Activated CD8-positive, alpha-beta memory T cell treated with anti-CD3 and anti-CD28 coated beads, Interleukin-2, amount 10 ng/mL, durations not matched to agents 7 days and 5 days (primary cell): Measurements from ENCODE around the gene CENPS. TPM values are rescaled to one million over a fixed set of nuclear protein-coding genes. Genes with fewer than 3 reads are reported as not detected.
A peak's percentile ranks its signal among the peaks of the same experiment; 100 is the strongest.
"Not testable (repeated sequence)": the region's sequence is repeated elsewhere in the genome, so short reads cannot be mapped to it uniquely, and the experiment has no call there.

Experiments used
- ATAC-seq: fragments of 150-1000 bp; cut with Tn5 transposase; one replicate; pipeline ENCODE4 v1.10.0; 2021; ENCODE audit warnings: moderate library complexity
- CTCF ChIA-PET: fragments of 350-600 bp; sonication (Branson Sonifier 250); formaldehyde crosslinking; loops from one replicate; lab custom pipeline; 2021; ENCODE audit warnings: antibody characterized with exemption; lab: Charles Lee
- DNase-seq: peaks from one replicate; pipeline ENCODE4 v3.0.0-alpha.2; 2020
- H3K27ac Mint-ChIP-seq: one replicate; pipeline ENCODE4 v1.8.0; 2021; ENCODE audit warnings: mild to moderate bottlenecking, mixed read lengths
- H3K27me3 Mint-ChIP-seq: one replicate; pipeline ENCODE4 v1.8.0; 2021; ENCODE audit warnings: mixed read lengths
- H3K36me3 Mint-ChIP-seq: one replicate; pipeline ENCODE4 v1.8.0; 2021; ENCODE audit warnings: mild to moderate bottlenecking, mixed read lengths
- H3K4me1 Mint-ChIP-seq: one replicate; pipeline ENCODE4 v1.8.0; 2021; ENCODE audit warnings: mixed read lengths
- H3K4me3 Mint-ChIP-seq: one replicate; pipeline ENCODE4 v1.8.0; 2021; ENCODE audit warnings: mild to moderate bottlenecking, moderate library complexity, mixed read lengths
- H3K9me3 Mint-ChIP-seq: one replicate; pipeline ENCODE4 v1.8.0; 2022; ENCODE audit warnings: low read depth, mixed read lengths
- total RNA-seq, 2 experiments: library from RNA; stranded (reverse); gene quantifications; one replicate each; pipeline ENCODE4 v1.2.3, GENCODE V29; 2021

Gene CENPS
- total RNA-seq, 2 experiments from 2014 or later, result 14.8 to 18.6 TPM

DNA sequence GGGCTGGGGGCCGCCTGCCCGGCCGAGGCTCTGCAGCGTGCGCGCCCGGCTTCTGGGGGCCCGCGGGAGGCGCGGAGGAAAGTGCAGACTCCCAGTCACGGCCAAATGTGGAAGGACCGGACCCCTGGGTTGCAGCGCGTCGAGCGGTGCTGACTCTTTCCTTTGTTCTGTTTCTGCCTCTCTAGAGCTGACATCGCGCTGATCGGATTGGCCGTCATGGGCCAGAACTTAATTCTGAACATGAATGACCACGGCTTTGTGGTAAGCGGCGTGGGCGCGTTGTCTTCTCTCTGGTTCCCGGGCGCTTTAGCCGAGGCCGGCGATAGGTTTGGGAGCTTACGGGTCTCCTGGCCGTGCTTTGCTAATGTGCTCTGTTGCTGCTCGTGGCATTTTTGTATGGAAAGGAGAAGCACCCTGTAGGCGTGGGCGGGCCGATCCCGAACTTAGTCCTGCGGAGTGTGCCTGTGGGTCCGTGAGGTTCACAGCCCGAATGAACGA, 30.7 kb upstream of the CENPS start:
- Mint-ChIP-seq H3K9me3 (no peaks in the 10 kb centered on the region), H3K27ac (peak overlapping the region; percentile 61), H3K27me3 (no peaks in the 10 kb centered on the region), H3K36me3 (peaks cover 27% of the 10 kb centered on the region), H3K4me1 (peaks cover 31% of the 10 kb centered on the region), H3K4me3 (peak overlapping the region; percentile 78)
- ATAC-seq (no peak), DNase-seq (no peak)
- CTCF ChIA-PET, result interaction anchor here (0.8 to 4.7 kb wide), 6 partner anchors 22 to 190 kb away, joined by 3 to 20 read pairs (median 6); partner anchors contain the start of genes CENPS and KIF1B

DNA sequence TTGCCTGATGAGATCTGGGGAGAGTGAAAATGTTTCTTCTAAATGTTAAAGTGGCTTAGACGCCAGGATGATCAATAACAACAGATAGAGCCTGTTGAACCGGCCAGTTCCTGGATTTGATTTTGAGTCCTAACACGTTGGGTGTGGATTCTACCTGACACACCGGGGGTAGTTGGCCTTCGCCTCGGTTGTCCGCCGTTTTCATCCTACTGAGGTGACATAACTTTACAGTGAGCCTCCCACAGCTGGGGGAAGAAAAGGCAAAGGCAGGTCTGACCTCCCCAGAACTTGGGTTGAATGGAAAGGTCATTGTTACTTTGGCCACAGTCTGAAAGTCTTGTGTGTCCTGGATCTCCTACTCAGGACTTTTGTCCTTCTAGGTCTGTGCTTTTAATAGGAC, 30.2 kb upstream of the CENPS start:
- no peaks in the 10 kb centered on the region for H3K27me3 Mint-ChIP-seq
- ATAC-seq (no peak), DNase-seq (no peak)
- no peak overlapping the region for H3K27ac Mint-ChIP-seq
- CTCF ChIA-PET, result interaction anchor here (0.8 to 4.7 kb wide), 6 partner anchors 23 to 190 kb away, joined by 3 to 20 read pairs (median 8); partner anchors contain the start of genes CENPS and KIF1B
- peak overlapping the region; percentile 78 for H3K4me3 Mint-ChIP-seq
- H3K9me3 Mint-ChIP-seq, result no peaks in the 10 kb centered on the region
- H3K4me1 Mint-ChIP-seq, result peaks cover 31% of the 10 kb centered on the region
- H3K36me3 Mint-ChIP-seq, result peaks cover 30% of the 10 kb centered on the region

GRCh38 chr1:10401281-10401680, 29.0 kb upstream of the CENPS start:
- Mint-ChIP-seq H3K4me3 (no peak overlapping the region), H3K36me3 (peaks cover 32% of the 10 kb centered on the region), H3K9me3 (no peaks in the 10 kb centered on the region), H3K27me3 (no peaks in the 10 kb centered on the region), H3K27ac (no peak overlapping the region), H3K4me1 (peaks cover 31% of the 10 kb centered on the region)
- ATAC-seq (no peak), DNase-seq (no peak)
- CTCF ChIA-PET, result interaction anchor here (1.0 to 4.7 kb wide), 4 partner anchors 28 to 193 kb away, joined by 3 to 20 read pairs (median 8); partner anchors contain the start of genes CENPS and KIF1B

DNA sequence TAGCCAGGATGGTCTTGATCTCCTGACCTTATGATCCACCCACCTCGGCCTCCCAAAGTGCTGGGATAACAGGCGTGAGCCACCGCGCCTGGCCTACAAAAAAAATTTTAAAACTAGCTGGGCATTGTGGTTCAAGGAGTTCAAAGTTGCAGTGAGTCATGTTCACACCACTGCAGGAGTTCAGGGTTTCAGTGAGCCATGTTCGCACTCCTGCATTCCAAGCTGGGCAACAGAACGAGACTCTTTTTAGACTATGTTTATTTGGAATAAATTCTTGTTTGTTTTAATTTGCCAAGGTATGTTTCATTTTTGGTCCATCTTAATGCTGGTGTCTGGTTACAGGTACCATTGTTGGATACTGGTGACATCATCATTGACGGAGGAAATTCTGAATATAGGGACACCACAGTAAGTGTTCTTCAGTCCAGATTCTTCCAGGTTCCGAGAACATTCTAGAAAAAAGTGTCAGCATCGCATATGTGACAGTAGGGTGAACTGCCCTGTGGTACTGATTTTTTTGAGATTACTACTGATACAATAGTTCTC, 27.4 kb upstream of the CENPS start:
- Mint-ChIP-seq H3K27me3 (no peaks in the 10 kb centered on the region), H3K9me3 (no peaks in the 10 kb centered on the region), H3K4me3 (no peak overlapping the region), H3K27ac (no peak overlapping the region), H3K4me1 (peaks cover 28% of the 10 kb centered on the region), H3K36me3 (peaks cover 41% of the 10 kb centered on the region)
- CTCF ChIA-PET, result interaction anchor here (0.6 kb wide), 1 partner anchor 193 kb away, joined by 3 read pairs; no protein-coding TSS in a partner anchor
- ATAC-seq, result no peak
- DNase-seq, result no peak

GRCh38 chr1:10407201-10407600, 23.0 kb upstream of the CENPS start:
- Mint-ChIP-seq H3K9me3 (no peaks in the 10 kb centered on the region), H3K4me1 (peaks cover 3% of the 10 kb centered on the region), H3K36me3 (peaks cover 47% of the 10 kb centered on the region), H3K4me3 (no peak overlapping the region), H3K27ac (no peak overlapping the region), H3K27me3 (no peaks in the 10 kb centered on the region)
- no peak for DNase-seq
- ATAC-seq, result no peak
- CTCF ChIA-PET, result interaction anchor here (1.1 kb wide), 1 partner anchor 198 kb away, joined by 3 read pairs; no protein-coding TSS in a partner anchor

DNA sequence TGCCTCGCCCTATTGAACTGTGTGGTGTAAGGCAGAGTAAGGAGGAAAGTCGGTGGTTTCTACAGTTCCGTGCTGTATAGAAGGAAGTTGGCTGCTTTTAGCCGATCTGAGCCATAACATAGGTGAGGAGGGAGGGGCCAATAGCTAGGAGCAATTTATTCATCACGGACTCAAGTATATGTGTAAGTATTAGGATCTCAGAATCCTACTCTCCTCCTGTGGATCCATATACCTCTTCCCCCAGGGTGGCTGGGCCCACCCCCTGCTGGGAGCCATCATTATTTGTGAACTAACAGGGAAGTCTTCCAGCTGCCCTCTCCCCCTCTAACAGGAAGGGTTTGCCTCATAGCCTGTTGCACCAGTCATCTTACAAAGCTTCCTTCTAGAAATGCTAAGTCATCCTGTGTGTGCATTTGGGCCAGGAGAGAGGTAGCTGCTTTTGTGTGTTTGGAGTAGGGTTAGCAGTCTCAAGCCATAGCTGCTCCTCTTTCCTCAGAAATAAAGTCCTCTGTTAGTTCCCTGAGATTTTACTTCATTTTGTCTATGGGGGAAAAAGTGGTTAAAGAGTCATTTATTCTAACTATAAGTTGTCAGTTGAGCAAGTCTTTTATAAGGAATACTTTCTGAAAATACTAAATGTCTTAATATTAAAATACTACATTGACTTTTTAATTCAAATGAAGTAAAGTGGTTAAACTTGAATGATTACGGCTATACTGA, 14.9 kb upstream of the CENPS start:
- ATAC-seq, result peak; percentile 70
- H3K36me3 Mint-ChIP-seq, result peaks cover 64% of the 10 kb centered on the region
- no peak overlapping the region for H3K4me3 Mint-ChIP-seq
- H3K27me3 Mint-ChIP-seq, result no peaks in the 10 kb centered on the region
- H3K4me1 Mint-ChIP-seq, result peaks cover 7% of the 10 kb centered on the region
- H3K9me3 Mint-ChIP-seq, result no peaks in the 10 kb centered on the region
- DNase-seq, result no peak
- CTCF ChIA-PET, result interaction anchor here (0.8 to 1.6 kb wide), 5 partner anchors 13 to 206 kb away, joined by 3 to 6 read pairs (median 4); partner anchors contain the start of gene CENPS
- peak overlapping the region; percentile 78 for H3K27ac Mint-ChIP-seq

- not testable (repeated sequence) for H3K4me1 Mint-ChIP-seq, H3K4me3 Mint-ChIP-seq, ATAC-seq, H3K9me3 Mint-ChIP-seq, H3K27me3 Mint-ChIP-seq, DNase-seq, H3K27ac Mint-ChIP-seq
- H3K36me3 Mint-ChIP-seq, result peaks cover 66% of the 10 kb centered on the region
- CTCF ChIA-PET, result interaction anchor here (0.6 to 1.6 kb wide), 5 partner anchors 13 to 1937 kb away, joined by 3 to 6 read pairs (median 4); partner anchors contain the start of gene CENPS
Observed at GRCh38 chr1:10415967-10416366, 14.3 kb upstream of the CENPS start.

DNA sequence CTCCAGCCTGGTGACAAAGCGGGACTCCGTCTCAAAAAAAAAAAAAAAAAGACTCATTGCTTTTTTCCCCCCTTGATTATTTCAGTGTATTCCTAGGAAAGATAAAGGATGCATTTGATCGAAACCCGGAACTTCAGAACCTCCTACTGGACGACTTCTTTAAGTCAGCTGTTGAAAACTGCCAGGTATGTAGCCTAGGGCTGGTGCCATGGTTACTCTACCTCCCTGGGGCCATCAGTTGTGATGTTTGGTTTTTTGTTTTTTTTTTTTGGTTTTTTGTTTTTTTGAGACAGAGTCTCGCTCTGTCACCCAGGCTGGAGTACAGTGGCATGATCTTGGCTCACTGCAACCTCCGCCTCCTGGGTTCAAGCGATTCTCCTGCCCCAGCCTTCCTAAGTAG, 11.5 kb upstream of the CENPS start:
- CTCF ChIA-PET, result interaction anchor here (1.1 kb wide), 1 partner anchor 208 kb away, joined by 3 read pairs; the partner anchor contains the start of gene KIF1B
- not testable (repeated sequence) for H3K9me3 Mint-ChIP-seq, H3K27ac Mint-ChIP-seq, DNase-seq, H3K4me1 Mint-ChIP-seq, ATAC-seq, H3K27me3 Mint-ChIP-seq, H3K4me3 Mint-ChIP-seq
- peaks cover 49% of the 10 kb centered on the region for H3K36me3 Mint-ChIP-seq

- CTCF ChIA-PET, result no interaction called here
- no peak overlapping the region for H3K27ac Mint-ChIP-seq
- no peak overlapping the region for H3K4me3 Mint-ChIP-seq
- no peaks in the 10 kb centered on the region for H3K27me3 Mint-ChIP-seq
- peaks cover 44% of the 10 kb centered on the region for H3K36me3 Mint-ChIP-seq
- ATAC-seq (no peak), DNase-seq (no peak)
- no peaks in the 10 kb centered on the region for H3K9me3 Mint-ChIP-seq
- peaks cover 7% of the 10 kb centered on the region for H3K4me1 Mint-ChIP-seq
Observed at GRCh38 chr1:10419351-10419750, 10.9 kb upstream of the CENPS start.

- peaks cover 29% of the 10 kb centered on the region for H3K36me3 Mint-ChIP-seq
- CTCF ChIA-PET, result interaction anchor here (2.0 kb wide), 1 partner anchor 8 kb away, joined by 9 read pairs; the partner anchor contains the start of gene CENPS
Observed at GRCh38 chr1:10421637-10422036, 8.6 kb upstream of the CENPS start.

GRCh38 chr1:10424034-10424433, 6.2 kb upstream of the CENPS start:
- CTCF ChIA-PET, result interaction anchor here (1.0 kb wide), 1 partner anchor 71 kb away, joined by 3 read pairs; no protein-coding TSS in a partner anchor
- Mint-ChIP-seq H3K27me3 (no peaks in the 10 kb centered on the region), H3K27ac (no peak overlapping the region), H3K9me3 (no peaks in the 10 kb centered on the region), H3K36me3 (peaks cover 15% of the 10 kb centered on the region), H3K4me1 (peaks cover 14% of the 10 kb centered on the region), H3K4me3 (no peak overlapping the region)
- DNase-seq, result no peak
- no peak for ATAC-seq

More at GRCh38 chr1:10421637-10422036, 8.6 kb upstream of the CENPS start:
- DNase-seq (no peak), ATAC-seq (no peak)
- no peak overlapping the region for H3K27ac Mint-ChIP-seq
- peaks cover 6% of the 10 kb centered on the region for H3K4me1 Mint-ChIP-seq
- H3K4me3 Mint-ChIP-seq, result no peak overlapping the region
- no peaks in the 10 kb centered on the region for H3K27me3 Mint-ChIP-seq
- H3K9me3 Mint-ChIP-seq, result no peaks in the 10 kb centered on the region

DNA sequence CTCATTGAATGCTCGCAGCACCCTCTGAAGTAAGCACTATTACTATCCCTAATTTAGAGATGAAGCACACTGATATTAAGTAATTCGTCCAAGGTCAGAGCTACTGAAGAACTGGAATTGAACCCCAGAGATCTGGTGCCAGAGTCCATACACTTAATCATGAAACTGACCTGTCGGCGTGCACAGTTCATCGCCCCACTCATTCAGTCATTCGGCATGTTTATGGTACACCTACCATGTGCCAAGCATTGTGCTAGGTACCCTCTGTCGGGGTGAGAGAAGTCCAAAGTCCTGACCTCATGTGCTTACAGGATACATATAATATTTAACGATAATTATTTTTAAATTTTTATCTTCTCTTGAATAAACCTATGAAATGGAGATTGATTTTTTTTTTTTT, 5.6 kb upstream of the CENPS start:
- Mint-ChIP-seq H3K4me3 (no peak overlapping the region), H3K4me1 (peaks cover 20% of the 10 kb centered on the region), H3K27ac (no peak overlapping the region), H3K9me3 (no peaks in the 10 kb centered on the region), H3K36me3 (peaks cover 9% of the 10 kb centered on the region), H3K27me3 (no peaks in the 10 kb centered on the region)
- CTCF ChIA-PET, result interaction anchor here (1.0 kb wide), 1 partner anchor 70 kb away, joined by 3 read pairs; no protein-coding TSS in a partner anchor
- DNase-seq (no peak), ATAC-seq (no peak)

- not testable (repeated sequence) for H3K9me3 Mint-ChIP-seq, ATAC-seq, H3K27me3 Mint-ChIP-seq, H3K4me3 Mint-ChIP-seq, H3K36me3 Mint-ChIP-seq, DNase-seq
- Mint-ChIP-seq H3K27ac (peak overlapping the region; percentile 52), H3K4me1 (peaks cover 27% of the 10 kb centered on the region)
- CTCF ChIA-PET, result interaction anchor here (1.1 kb wide), 1 partner anchor 218 kb away, joined by 4 read pairs; no protein-coding TSS in a partner anchor
Observed at GRCh38 chr1:10425826-10426534, 4.3 kb upstream of the CENPS start.
